Erythroblast (primary cell): ENCODE results near the gene IL20RB.

ENCODE experiments used
- GATA1 ChIP-seq: IDR thresholded peaks from 2 replicates; pipeline ENCODE4 v1.6.1; 2011; ENCODE audit warnings: low read depth, mild to moderate bottlenecking, control low read depth, low read length, moderate library complexity
- POLR2A ChIP-seq: IDR thresholded peaks from 2 replicates; pipeline ENCODE4 v1.6.1; 2011; ENCODE audit warnings: mild to moderate bottlenecking, low read length

GRCh38 chr3:136938334-136938733, 19.4 kb upstream of the IL20RB start:
- TF ChIP-seq POLR2A: no peak
- TF ChIP-seq GATA1: no peak
